ENCODE results near the gene GPBP1L1.

- TF ChIP-seq SIN3A (IDR thresholded peaks at IDR 0.05; ENCODE audit: borderline replicate concordance, low read depth, low read length) (no peak), CTCF (IDR thresholded peaks at IDR 0.05) (no peak), YY1 (IDR thresholded peaks at IDR 0.05; ENCODE audit: low read depth) (no peak), PBX3 (IDR thresholded peaks at IDR 0.05) (no peak)
These were observed 19.5 kb downstream of the GPBP1L1 start for GRCh38 chr1:45666836-45667235.
